ENCODE data around the gene RHEBL1. TPM values are rescaled to one million over a fixed set of nuclear protein-coding genes. Genes with fewer than 3 reads are reported as not detected.

Gene RHEBL1
- total and polyA plus RNA-seq, 2 of the 4 experiments (the other 2 are of a cell fraction) = 0.62 to 0.72 TPM

- H2AFZ ChIP-seq (replicated peaks; ENCODE audit: low read length, poor library complexity) = no peak overlapping the region
- ChIA-PET POLR2A (ENCODE audit: unreplicated experiment) (no interaction called here), CTCF (no interaction called here)
- no peak overlapping the region for H3K4me2 ChIP-seq (ENCODE audit: low read depth, low read length)
- H4K5ac ChIP-seq (ENCODE audit: low read depth, low read length) = no peak overlapping the region
- intact Hi-C loops (cut with micrococcal nuclease) (no loop called here), dilution Hi-C loops (cut with HindIII; ENCODE audit: low sequenced_read_pairs, unreplicated experiment) (no loop called here), in situ Hi-C loops (cut with MboI; ENCODE audit: low sequenced_read_pairs) (no loop called here)
- no peak overlapping the region for H4K8ac ChIP-seq (ENCODE audit: low read depth in 2 of 2, low read length in 2 of 2)
- H3K4ac ChIP-seq (ENCODE audit: low read depth, low read length) = no peak overlapping the region
- no peak overlapping the region for H2AK9ac ChIP-seq (replicated peaks; ENCODE audit: low read depth, low read length, poor library complexity)
- peaks cover 7% of the 10 kb centered on the region; the same call in 1 of the 2 replicates for H4K20me1 ChIP-seq (ENCODE audit: insufficient read depth, low read length)
- no peak overlapping the region for H3K23ac ChIP-seq (ENCODE audit: low read depth, low read length)
- H3K9me3 ChIP-seq (ENCODE audit: control insufficient read depth, insufficient read depth, low read length) = no peaks in the 10 kb centered on the region
- no peak overlapping the region for H2BK5ac ChIP-seq (ENCODE audit: low read depth, low read length, poor library complexity, severe bottlenecking)
- H2BK20ac ChIP-seq (ENCODE audit: low read depth, low read length) = no peak overlapping the region
- no peaks in the 10 kb centered on the region for H3K9me1 ChIP-seq (ENCODE audit: insufficient read depth, low read length)
- H3K27me3 ChIP-seq (ENCODE audit: control insufficient read depth, insufficient read depth, low read length) = no peaks in the 10 kb centered on the region
- no peak overlapping the region for H2BK15ac ChIP-seq (ENCODE audit: low read depth, low read length)
- no peak overlapping the region for H3K4me3 ChIP-seq (ENCODE audit: insufficient read depth, low read depth, low read length)
- no peak overlapping the region for H2BK120ac ChIP-seq (ENCODE audit: low read depth, low read length)
- no peak overlapping the region for H3K27ac ChIP-seq (ENCODE audit: insufficient read depth, low read length)
- no peak for TF ChIP-seq CHD1 (IDR thresholded peaks at IDR 0.05; ENCODE audit: low read depth, low read length)
- TF ChIP-seq MAFK (IDR thresholded peaks at IDR 0.05; ENCODE audit: low read depth, low read length) = no peak
- TF ChIP-seq, protein P1, sequence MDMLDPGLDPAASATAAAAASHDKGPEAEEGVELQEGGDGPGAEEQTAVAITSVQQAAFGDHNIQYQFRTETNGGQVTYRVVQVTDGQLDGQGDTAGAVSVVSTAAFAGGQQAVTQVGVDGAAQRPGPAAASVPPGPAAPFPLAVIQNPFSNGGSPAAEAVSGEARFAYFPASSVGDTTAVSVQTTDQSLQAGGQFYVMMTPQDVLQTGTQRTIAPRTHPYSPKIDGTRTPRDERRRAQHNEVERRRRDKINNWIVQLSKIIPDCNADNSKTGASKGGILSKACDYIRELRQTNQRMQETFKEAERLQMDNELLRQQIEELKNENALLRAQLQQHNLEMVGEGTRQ (IDR thresholded peaks at IDR 0.05; ENCODE audit: low read depth, low read length) = no peak
- no peak for TF ChIP-seq ELK1 (IDR thresholded peaks at IDR 0.05; ENCODE audit: borderline replicate concordance, low read depth, low read length)
- TF ChIP-seq CEBPB (IDR thresholded peaks at IDR 0.05; ENCODE audit: low read depth, low read length) = no peak
- no peak for TF ChIP-seq RFX5 (IDR thresholded peaks at IDR 0.05; ENCODE audit: low read depth, low read length)
- no peak for TF ChIP-seq BHLHE40 (IDR thresholded peaks at IDR 0.05; ENCODE audit: low read depth, low read length)
- TF ChIP-seq CTCF (conservative IDR thresholded peaks at IDR 0.05; ENCODE audit: low read depth, low read length) = no peak
- no peak for TF ChIP-seq NFE2L2 (IDR thresholded peaks at IDR 0.05; ENCODE audit: low read depth, low read length)
- TF ChIP-seq MXI1 (IDR thresholded peaks at IDR 0.05; ENCODE audit: borderline replicate concordance, low read depth, low read length) = no peak
- no peak for TF ChIP-seq MAZ (IDR thresholded peaks at IDR 0.05; ENCODE audit: borderline replicate concordance, low read depth, low read length)
- TF ChIP-seq RAD21 (IDR thresholded peaks at IDR 0.05; ENCODE audit: low read length) = no peak
- H3K9ac ChIP-seq (ENCODE audit: low read depth, low read length) = no peak overlapping the region
- WGBS, 2 experiments (ENCODE audit: extremely low coverage in 2 of 2, insufficient read length in 1 of 2) = 96% methylated on average over 6 of the region's 7 CpGs; no CpG with 5 or more reads in 1 of the 2 experiments
- no peak overlapping the region for H4K91ac ChIP-seq (ENCODE audit: insufficient read depth, low read depth, low read length)
- no peak overlapping the region for H3K14ac ChIP-seq (replicated peaks; ENCODE audit: low read depth, low read length)
- TSS peak; percentile 17 for BruUV-seq (replicated peaks)
- no peak overlapping the region for H2AK5ac ChIP-seq (ENCODE audit: low read depth, low read length)
- H3K56ac ChIP-seq (ENCODE audit: extremely low read depth, insufficient read depth, low read length) = no peak overlapping the region
- DNase-seq (no peak), ATAC-seq (ENCODE audit: low read depth) (no peak)
- H3K4me1 ChIP-seq (ENCODE audit: control insufficient read depth, insufficient read depth, low read length) = no peaks in the 10 kb centered on the region
- peaks cover 86% of the 10 kb centered on the region for H3K36me3 ChIP-seq (ENCODE audit: control insufficient read depth, insufficient read depth, low read length)
- peaks cover 23 to 34% of the 10 kb centered on the region in 2 experiments for H3K79me1 ChIP-seq (ENCODE audit: low read depth in 1 of 2, low read length in 2 of 2)
- no peak overlapping the region for H3K18ac ChIP-seq (ENCODE audit: low read depth, low read length)
Observed at GRCh38 chr12:49037947-49038237, 31.9 kb downstream of the RHEBL1 start.

All from IMR-90 (cell line).